IMR-90 (cell line): ENCODE measurements around the gene BCAS3. TPM values are rescaled to one million over a fixed set of nuclear protein-coding genes. Genes with fewer than 3 reads are reported as not detected.

Experiments used
- ATAC-seq: fragments of 200-7000 bp; cut with Tn5 transposase; 2 replicates; pipeline ENCODE4 v1.9.1; 2020; ENCODE audit warnings: low read depth, mild to moderate bottlenecking, moderate library complexity
- BruUV-seq: library from RNA; stranded (reverse); fragments of 400-500 nt; replicated peaks from 2 replicates; lab custom pipeline; 2021; lab: Mats Ljungman, UMichigan
- CTCF ChIA-PET: fragments of 300-600 bp; formaldehyde crosslinking; extraction: SDS; loops from one replicate; lab custom pipeline; 2021; ENCODE audit warnings: antibody characterized with exemption; lab: Yijun Ruan, JAX
- POLR2A ChIA-PET: fragments of 300-600 bp; sonication (Branson Sonifier 250); formaldehyde crosslinking; loops from one replicate; lab custom pipeline; 2022; ENCODE audit warnings: antibody characterized with exemption; ENCODE audit not compliant: unreplicated experiment; lab: Charles Lee
- DNase-seq: peaks from one replicate; pipeline ENCODE4 v3.0.0; 2013
- H2AFZ ChIP-seq: replicated peaks from 2 replicates; pipeline ENCODE3; 2013; ENCODE audit warnings: low read length, mild to moderate bottlenecking; ENCODE audit not compliant: poor library complexity
- H2AK5ac ChIP-seq: 2 replicates; pipeline ENCODE4 v1.6.1; 2013; ENCODE audit warnings: low read depth, low read length, inconsistent platforms
- H2AK9ac ChIP-seq: replicated peaks from 2 replicates; pipeline ENCODE3; 2013; ENCODE audit warnings: mild to moderate bottlenecking, low read depth, low read length, moderate library complexity; ENCODE audit not compliant: poor library complexity
- H2BK120ac ChIP-seq: 2 replicates; pipeline ENCODE4 v1.6.1; 2013; ENCODE audit warnings: low read depth, low read length, inconsistent platforms
- H2BK15ac ChIP-seq: 3 replicates; pipeline ENCODE4 v1.6.1; 2013; ENCODE audit warnings: low read depth, low read length, inconsistent platforms
- H2BK20ac ChIP-seq: 2 replicates; pipeline ENCODE4 v1.6.1; 2013; ENCODE audit warnings: low read depth, mild to moderate bottlenecking, inconsistent platforms, low read length, moderate library complexity
- H2BK5ac ChIP-seq: 2 replicates; pipeline ENCODE4 v1.6.1; 2013; ENCODE audit warnings: mild to moderate bottlenecking, low read depth, low read length, inconsistent platforms; ENCODE audit not compliant: poor library complexity, severe bottlenecking
- H3K14ac ChIP-seq: replicated peaks from 2 replicates; pipeline ENCODE4 v1.6.1; 2013; ENCODE audit warnings: low read depth, low read length, inconsistent platforms
- H3K18ac ChIP-seq: 2 replicates; pipeline ENCODE4 v1.6.1; 2013; ENCODE audit warnings: low read depth, low read length, control low read depth
- H3K23ac ChIP-seq: 2 replicates; pipeline ENCODE4 v1.6.1; 2013; ENCODE audit warnings: low read depth, low read length, inconsistent platforms
- H3K27ac ChIP-seq: 2 replicates; pipeline ENCODE4 v1.5.1; 2013; ENCODE audit warnings: mild to moderate bottlenecking, control low read depth, low read length; ENCODE audit not compliant: insufficient read depth
- H3K27me3 ChIP-seq: 2 replicates; pipeline ENCODE4 v1.6.1; 2013; ENCODE audit warnings: low read length; ENCODE audit not compliant: control insufficient read depth, insufficient read depth
- H3K36me3 ChIP-seq: 2 replicates; pipeline ENCODE4 v1.6.1; 2013; ENCODE audit warnings: low read length, mixed read lengths; ENCODE audit not compliant: control insufficient read depth, insufficient read depth
- H3K4ac ChIP-seq: 2 replicates; pipeline ENCODE4 v1.6.1; 2013; ENCODE audit warnings: low read depth, low read length, inconsistent platforms
- H3K4me1 ChIP-seq: 2 replicates; pipeline ENCODE4 v1.6.1; 2013; ENCODE audit warnings: low read length, mixed read lengths; ENCODE audit not compliant: control insufficient read depth, insufficient read depth
- H3K4me2 ChIP-seq: 2 replicates; pipeline ENCODE4 v1.6.1; 2013; ENCODE audit warnings: low read depth, mild to moderate bottlenecking, control low read depth, low read length, moderate library complexity
- H3K4me3 ChIP-seq: 2 replicates; pipeline ENCODE4 v1.5.1; 2013; ENCODE audit warnings: low read depth, mild to moderate bottlenecking, control low read depth, low read length, moderate library complexity; ENCODE audit not compliant: insufficient read depth
- H3K56ac ChIP-seq: 2 replicates; pipeline ENCODE4 v1.6.1; 2013; ENCODE audit warnings: low read length, inconsistent platforms; ENCODE audit not compliant: insufficient read depth; ENCODE audit errors: extremely low read depth
- H3K79me1 ChIP-seq, 2 experiments: 2 replicates each; pipeline ENCODE4 v1.6.1; 2013; ENCODE audit warnings: low read length in 2 of 2, inconsistent platforms in 1 of 2, low read depth in 1 of 2
- H3K9ac ChIP-seq: 2 replicates; pipeline ENCODE4 v1.6.1; 2013; ENCODE audit warnings: low read depth, low read length, control low read depth
- H3K9me1 ChIP-seq: 2 replicates; pipeline ENCODE4 v1.6.1; 2013; ENCODE audit warnings: low read length, inconsistent platforms; ENCODE audit not compliant: insufficient read depth
- H3K9me3 ChIP-seq: 2 replicates; pipeline ENCODE4 v1.6.1; 2013; ENCODE audit warnings: low read length; ENCODE audit not compliant: control insufficient read depth, insufficient read depth
- H4K20me1 ChIP-seq: 2 replicates; pipeline ENCODE4 v1.6.1; 2013; ENCODE audit warnings: low read length, inconsistent platforms; ENCODE audit not compliant: insufficient read depth
- H4K5ac ChIP-seq: 2 replicates; pipeline ENCODE4 v1.6.1; 2013; ENCODE audit warnings: mild to moderate bottlenecking, low read depth, low read length, control low read depth
- H4K8ac ChIP-seq, 2 experiments: 2 replicates each; pipeline ENCODE4 v1.6.1; 2013; ENCODE audit warnings: low read depth in 2 of 2, low read length in 2 of 2, control low read depth in 1 of 2, inconsistent platforms in 1 of 2
- H4K91ac ChIP-seq: 2 replicates; pipeline ENCODE4 v1.6.1; 2013; ENCODE audit warnings: low read depth, low read length, inconsistent platforms; ENCODE audit not compliant: insufficient read depth
- FOS ChIP-seq: fragments of 150-350 bp; IDR thresholded peaks from 2 replicates; pipeline ENCODE4 v1.6.1; 2016; ENCODE audit warnings: low read depth, low read length
- MXI1 ChIP-seq: IDR thresholded peaks from 2 replicates; pipeline ENCODE4 v1.6.1; 2012; ENCODE audit warnings: low read depth, mild to moderate bottlenecking, low read length, moderate library complexity, borderline replicate concordance
- NFE2L2 ChIP-seq: fragments of 150-350 bp; IDR thresholded peaks from 2 replicates; pipeline ENCODE4 v1.6.1; 2016; ENCODE audit warnings: low read depth, mild to moderate bottlenecking, low read length
- SMC3 ChIP-seq: fragments of 150-350 bp; IDR thresholded peaks from 2 replicates; pipeline ENCODE4 v1.6.1; 2016; ENCODE audit warnings: low read depth, mild to moderate bottlenecking, antibody characterized with exemption, low read length, moderate library complexity
- WGBS, 2 experiments: methylation state at CpG; one replicate each; pipeline versions ENCODE4 v1.1.5 to v1.1.7; 2013; ENCODE audit warnings: missing lambda C conversion rate in 2 of 2; ENCODE audit not compliant: insufficient read length in 1 of 2; ENCODE audit errors: extremely low coverage in 2 of 2; 5-methylcytosine and 5-hydroxymethylcytosine counted together
- dilution Hi-C: fragments of 300-500 bp; cut with HindIII; formaldehyde crosslinking; loops from one replicate; pipeline ENCODE4 v1.14.3; 2018; ENCODE audit warnings: low sequenced_read_pairs; ENCODE audit not compliant: unreplicated experiment
- in situ Hi-C: fragments of 300-500 bp; cut with MboI; formaldehyde crosslinking; loops from 3 replicates; pipeline ENCODE4 v1.14.3; 2019; ENCODE audit warnings: low sequenced_read_pairs, inconsistent platforms, mixed read lengths
- intact Hi-C: fragments of 100-400 bp; cut with micrococcal nuclease; formaldehyde crosslinking; loops from 2 replicates; pipeline ENCODE4 v1.10.0; 2022
- polyA plus RNA-seq, 3 experiments: library from polyadenylated mRNA; depleted of rRNA; stranded (reverse); fragments of >200 nt; gene quantifications; 2 replicates each; pipeline ENCODE4 v1.2.3, GENCODE V29; 2012; ENCODE audit warnings: low replicate concordance in 1 of 3
- total RNA-seq: library from RNA; depleted of rRNA; stranded (reverse); fragments of >200 nt; gene quantifications from 2 replicates; pipeline ENCODE4 v1.2.3, GENCODE V29; 2012

The BCAS3 gene
- total and polyA plus RNA-seq, 2 of the 4 experiments (the other 2 are of a cell fraction) = 6.3 to 27.1 TPM

DNA sequence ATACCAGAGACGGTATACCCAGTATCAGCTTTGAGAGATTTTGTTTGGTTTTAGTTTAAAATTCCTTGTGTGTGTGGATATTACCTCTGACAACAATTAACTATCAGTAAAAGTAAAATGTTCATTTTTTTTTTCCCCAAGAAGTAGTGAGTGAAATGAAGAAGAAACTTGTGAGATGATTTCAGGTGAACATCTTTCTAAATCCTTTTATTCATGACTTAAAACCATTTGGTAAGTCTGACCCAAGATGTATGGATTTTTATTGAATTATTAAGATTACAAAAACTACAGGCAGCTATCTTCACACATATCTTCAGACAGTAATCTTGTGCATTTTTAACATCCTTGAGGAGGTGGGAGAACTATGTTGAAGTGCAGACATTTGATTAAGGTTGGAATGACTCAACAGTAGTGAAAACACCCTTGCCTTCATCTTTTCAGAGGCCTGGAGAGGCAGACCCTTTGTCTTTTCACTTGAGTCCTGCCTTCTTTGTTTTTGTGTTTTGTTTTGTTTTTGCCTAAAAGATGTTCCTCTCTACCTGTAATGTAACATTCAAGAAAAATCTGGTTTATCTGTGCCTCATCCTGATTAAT is 481.7 kb downstream of the BCAS3 start (continued):
- no peak for TF ChIP-seq FOS

- H3K18ac ChIP-seq = peak overlapping the region; percentile 73
- 0 out of 2 replicates have a peak overlapping the region, but pooled peaks have one; percentile 16 for H3K14ac ChIP-seq
- H3K4me3 ChIP-seq = no peak overlapping the region
- DNase-seq (no peak), ATAC-seq (no peak)
- H3K4me2 ChIP-seq = no peak overlapping the region
- no peak overlapping the region for H3K56ac ChIP-seq
- H3K4me1 ChIP-seq = peaks cover 9% of the 10 kb centered on the region
- CTCF ChIA-PET = no interaction called here
- no peak overlapping the region for H3K27ac ChIP-seq
- peak overlapping the region; percentile 49; the same call in 1 of the 2 replicates for H3K4ac ChIP-seq
- no TSS peak for BruUV-seq
- peaks cover 4% of the 10 kb centered on the region; the same call in 1 of the 2 replicates for H3K9me3 ChIP-seq
- H4K20me1 ChIP-seq = no peaks in the 10 kb centered on the region
- H4K91ac ChIP-seq = no peak overlapping the region
- peak overlapping the region in 1 of 2 experiments; percentile 47; a peak in 1 of 4 replicates for H4K8ac ChIP-seq
- TF ChIP-seq SMC3 (no peak), NFE2L2 (no peak), MXI1 (no peak)
- H3K9ac ChIP-seq = no peak overlapping the region
- H3K9me1 ChIP-seq = no peaks in the 10 kb centered on the region
- no CpG with 5 or more reads among the region's 4 CpGs for WGBS, 2 experiments
- H2AK9ac ChIP-seq = no peak overlapping the region
- POLR2A ChIA-PET = interaction anchor here (0.6 kb wide), 1 partner anchor 241 kb away, joined by 5 read pairs; no protein-coding TSS in a partner anchor
- H4K5ac ChIP-seq = 0 out of 2 replicates have a peak overlapping the region, but pooled peaks have one; percentile 64
- no peaks in the 10 kb centered on the region for H3K27me3 ChIP-seq
- dilution Hi-C loops = no loop called here
- H3K79me1 ChIP-seq = peaks cover 0 to 2% of the 10 kb centered on the region in 2 experiments; a peak in 1 of 4 replicates
- no peak overlapping the region for H2AFZ ChIP-seq
- intact Hi-C loops = no loop called here
- H2BK15ac ChIP-seq = no peak overlapping the region
- H2BK120ac ChIP-seq = peak overlapping the region; percentile 9; the same call in 1 of the 2 replicates
- peak overlapping the region; percentile 65; the same call in 1 of the 2 replicates for H2BK20ac ChIP-seq
- no peak overlapping the region; the same call in 1 of the 2 replicates for H3K23ac ChIP-seq
- no peaks in the 10 kb centered on the region for H3K36me3 ChIP-seq
- peak overlapping the region; percentile 80 for H2AK5ac ChIP-seq
- H2BK5ac ChIP-seq = no peak overlapping the region
- in situ Hi-C loops = loop anchor here (5.0 kb wide), 1 partner anchor 37 kb away; no protein-coding TSS in a partner anchor
Observed at GRCh38 chr17:61160204-61160603, 482.6 kb downstream of the BCAS3 start.
